ENCODE data around the gene TNFRSF6B. TPM values are rescaled to one million over a fixed set of nuclear protein-coding genes. Genes with fewer than 3 reads are reported as not detected.

TNFRSF6B gene
- total and polyA plus RNA-seq, 7 donors = 0.56 to 16.1 (median 1.9) TPM; not detected in 1

GRCh38 chr20:63693733-63694583 is 2.5 kb upstream of the TNFRSF6B start:
- Histone ChIP-seq H3K36me3 (ENCODE audit: insufficient read depth in 1 of 2, low read depth in 1 of 2) (peaks cover 4 to 20% of the 10 kb centered on the region in 2 donors), H3K27me3 (ENCODE audit: insufficient read depth in 3 of 3, low read length in 2 of 3) (no peaks in the 10 kb centered on the region), H3K9me3 (no peaks in the 10 kb centered on the region), H3K4me1 (peaks cover 26% of the 10 kb centered on the region), H3K4me3 (no peak overlapping the region), H3K27ac (no peak overlapping the region)
- peak in 1 of 2 donors; percentile 41 for DNase-seq
- WGBS, 3 donors = 93 to 95% (median 94%) methylated on average over 19 to 21 of the region's 21 CpGs
- TF ChIP-seq CTCF (IDR thresholded peaks at IDR 0.05) = no peak
- intact Hi-C loops (cut with DNase I) = no loop called here
- no peak for ATAC-seq

- H3K36me3 ChIP-seq (ENCODE audit: insufficient read depth in 1 of 2, low read depth in 1 of 2) = peaks cover 4 to 20% of the 10 kb centered on the region in 2 donors
- H3K4me1 ChIP-seq = peaks cover 34% of the 10 kb centered on the region
- no peak overlapping the region for H3K27ac ChIP-seq
- peak in 1 of 2 donors; percentile 55 for DNase-seq
- no peaks in the 10 kb centered on the region for H3K27me3 ChIP-seq (ENCODE audit: insufficient read depth in 3 of 3, low read length in 2 of 3)
- intact Hi-C loops (cut with DNase I) = no loop called here
- no peak for TF ChIP-seq CTCF (IDR thresholded peaks at IDR 0.05)
- no peaks in the 10 kb centered on the region for H3K9me3 ChIP-seq
- no peak for ATAC-seq
- no peak overlapping the region for H3K4me3 ChIP-seq
- WGBS, 3 donors = 90 to 93% (median 91%) methylated on average over 31 to 37 of the region's 37 CpGs
These were observed 1.6 kb upstream of the TNFRSF6B start for GRCh38 chr20:63694584-63695423.

- Histone ChIP-seq H3K27me3 (ENCODE audit: insufficient read depth in 3 of 3, low read length in 2 of 3) (no peaks in the 10 kb centered on the region), H3K9me3 (no peaks in the 10 kb centered on the region), H3K27ac (no peak overlapping the region), H3K36me3 (ENCODE audit: insufficient read depth in 1 of 2, low read depth in 1 of 2) (peaks cover 7 to 27% of the 10 kb centered on the region in 2 donors), H3K4me3 (no peak overlapping the region), H3K4me1 (peaks cover 36% of the 10 kb centered on the region)
- no peak for TF ChIP-seq CTCF (IDR thresholded peaks at IDR 0.05)
- intact Hi-C loops (cut with DNase I) = no loop called here
- DNase-seq = peak in 1 of 2 donors; percentile 59
- peak in 1 of 4 donors; percentile 7 for ATAC-seq
- WGBS, 3 donors = 56 to 69% (median 60%) methylated on average over 24 to 25 of the region's 25 CpGs
These were observed 787 bp upstream of the TNFRSF6B start for GRCh38 chr20:63695424-63696305.

- intact Hi-C loops (cut with DNase I) = no loop called here
- H3K9me3 ChIP-seq = no peaks in the 10 kb centered on the region
- no peak overlapping the region for H3K27ac ChIP-seq
- peaks cover 7 to 27% of the 10 kb centered on the region in 2 donors for H3K36me3 ChIP-seq (ENCODE audit: insufficient read depth in 1 of 2, low read depth in 1 of 2)
- no peaks in the 10 kb centered on the region for H3K27me3 ChIP-seq (ENCODE audit: insufficient read depth in 3 of 3, low read length in 2 of 3)
- DNase-seq = no peak
- peak overlapping the region; percentile 18 for H3K4me3 ChIP-seq
- 34 to 43% (median 39%) methylated on average over 6 of the region's 6 CpGs for WGBS, 3 donors
- ATAC-seq = peak in 3 of 4 donors; percentile 3 to 13 (median 5)
- no peak for TF ChIP-seq CTCF (IDR thresholded peaks at IDR 0.05)
- peaks cover 36% of the 10 kb centered on the region for H3K4me1 ChIP-seq
These were observed 185 bp upstream of the TNFRSF6B start for GRCh38 chr20:63696306-63696627.

Measured in psoas muscle (tissue), 8 donors.